K562 (cell line): ENCODE measurements around the gene SNX33. TPM values are rescaled to one million over a fixed set of nuclear protein-coding genes. Genes with fewer than 3 reads are reported as not detected.
A peak's percentile ranks its signal among the peaks of the same experiment; 100 is the strongest.

Experiments
- ARNT ChIP-seq, 2 experiments: fragments of 450-650 bp; IDR thresholded peaks; 2 replicates each; pipeline ENCODE4 v1.6.1; 2016; ENCODE audit warnings: mild to moderate bottlenecking in 1 of 2
- CEBPG ChIP-seq, 3 experiments: fragments of 200-800 bp in 1 of 3; sonication (Bioruptor generic) in 1 of 3; sonication (generic) in 1 of 3; formaldehyde crosslinking in 1 of 3; IDR thresholded peaks in 2 of 3; conservative IDR thresholded peaks in 1 of 3; 2 replicates each; pipeline versions ENCODE4 v1.6.1 to v1.8.0; 2016 to 2022; ENCODE audit warnings: missing compliant biosample characterization in 2 of 3, missing genetic modification characterization in 2 of 3, mild to moderate bottlenecking in 1 of 3, missing genetic modification reagents in 1 of 3
- DPF2 ChIP-seq: fragments of 450-650 bp; IDR thresholded peaks from 2 replicates; pipeline ENCODE4 v1.6.1; 2016
- EP300 ChIP-seq: IDR thresholded peaks from 2 replicates; pipeline ENCODE4 v1.6.1; 2012; ENCODE audit warnings: low read length, improper control_type of control experiment
- KLF6 ChIP-seq: fragments of 250-450 bp; sonication (Bioruptor Pico); IDR thresholded peaks from 2 replicates; pipeline ENCODE4 v1.4.0; 2020; ENCODE audit warnings: mild to moderate bottlenecking, moderate library complexity, borderline replicate concordance
- NR4A1 ChIP-seq, 2 experiments: fragments of 250-450 bp in 1 of 2; fragments of 450-650 bp in 1 of 2; sonication (Bioruptor Pico) in 1 of 2; IDR thresholded peaks; 2 replicates each; pipeline versions ENCODE4 v1.4.0 to v1.6.1; 2016 to 2020; ENCODE audit warnings: mild to moderate bottlenecking in 2 of 2, missing compliant biosample characterization in 1 of 2, missing genetic modification characterization in 1 of 2, moderate library complexity in 1 of 2
- PML ChIP-seq: IDR thresholded peaks from 2 replicates; pipeline ENCODE4 v1.6.1; 2012; ENCODE audit warnings: low read length, inconsistent platforms
- TBL1XR1 ChIP-seq, 2 experiments: IDR thresholded peaks; 2 replicates each; pipeline ENCODE4 v1.6.1; 2012; ENCODE audit warnings: improper control_type of control experiment in 2 of 2, low read length in 2 of 2, mild to moderate bottlenecking in 1 of 2
- ZNF212 ChIP-seq: fragments of 450-650 bp; formaldehyde crosslinking; IDR thresholded peaks from 2 replicates; pipeline ENCODE4 v1.4.0; 2020; ENCODE audit warnings: mild to moderate bottlenecking
- ZNF583 ChIP-seq: fragments of 250-450 bp; sonication (Bioruptor Pico); IDR thresholded peaks from 2 replicates; pipeline ENCODE4 v1.4.0; 2020
- ZNF76 ChIP-seq: fragments of 250-450 bp; sonication (Bioruptor Pico); IDR thresholded peaks from 2 replicates; pipeline ENCODE4 v1.4.0; 2020; ENCODE audit warnings: mild to moderate bottlenecking, moderate library complexity, borderline replicate concordance
- polyA plus RNA-seq, 8 experiments: library from polyadenylated mRNA; depleted of rRNA in 4 of 8; stranded (reverse) in 5 of 8; unstranded in 3 of 8; fragments of >200 nt; fragmentation: Nextera tagmentation in 2 of 8; fragmentation: Illumina TruSeq in 1 of 8; extraction: Ambion mirVana in 2 of 8; extraction: Trizol in 1 of 8; gene quantifications; 2 replicates each; pipeline versions ENCODE4 v1.2.1 to v1.2.3, GENCODE V29; 2011 to 2014; ENCODE audit warnings: inconsistent platforms in 1 of 8, missing spikeins in 1 of 8
- total RNA-seq, 7 experiments: library from RNA; depleted of rRNA in 6 of 7; stranded (reverse); fragments of >200 nt in 6 of 7; fragmentation: Illumina TruSeq in 2 of 7; extraction: Trizol in 2 of 7; gene quantifications; 2 replicates each; pipeline versions ENCODE4 v1.2.1 to v1.2.3, GENCODE V29; 2011 to 2021; ENCODE audit warnings: low replicate concordance in 1 of 7
- TF ChIP-seq, protein P1 (sequence below): fragments of 200-800 bp; sonication (Bioruptor generic); IDR thresholded peaks from 2 replicates; pipeline ENCODE4 v1.6.1; 2017; ENCODE audit warnings: missing genetic modification characterization, missing compliant biosample characterization
- TF ChIP-seq, protein P2 (sequence below), 2 experiments: fragments of 450-650 bp; formaldehyde crosslinking in 1 of 2; IDR thresholded peaks; 2 replicates each; pipeline versions ENCODE4 v1.4.0 to v1.6.1; 2014 to 2020; ENCODE audit warnings: mild to moderate bottlenecking in 2 of 2, borderline replicate concordance in 1 of 2, low read depth in 1 of 2
- TF ChIP-seq, protein P3 (sequence below): fragments of 250-450 bp; sonication (Bioruptor Pico); IDR thresholded peaks from 2 replicates; pipeline ENCODE4 v1.4.0; 2020; ENCODE audit warnings: mild to moderate bottlenecking

Gene SNX33
- total and polyA plus RNA-seq, 9 of the 15 experiments (the other 6 are each of a cell fraction or from before 2014, with no cell fraction given), result 1.4 to 14.1 (median 8.2) TPM

DNA sequence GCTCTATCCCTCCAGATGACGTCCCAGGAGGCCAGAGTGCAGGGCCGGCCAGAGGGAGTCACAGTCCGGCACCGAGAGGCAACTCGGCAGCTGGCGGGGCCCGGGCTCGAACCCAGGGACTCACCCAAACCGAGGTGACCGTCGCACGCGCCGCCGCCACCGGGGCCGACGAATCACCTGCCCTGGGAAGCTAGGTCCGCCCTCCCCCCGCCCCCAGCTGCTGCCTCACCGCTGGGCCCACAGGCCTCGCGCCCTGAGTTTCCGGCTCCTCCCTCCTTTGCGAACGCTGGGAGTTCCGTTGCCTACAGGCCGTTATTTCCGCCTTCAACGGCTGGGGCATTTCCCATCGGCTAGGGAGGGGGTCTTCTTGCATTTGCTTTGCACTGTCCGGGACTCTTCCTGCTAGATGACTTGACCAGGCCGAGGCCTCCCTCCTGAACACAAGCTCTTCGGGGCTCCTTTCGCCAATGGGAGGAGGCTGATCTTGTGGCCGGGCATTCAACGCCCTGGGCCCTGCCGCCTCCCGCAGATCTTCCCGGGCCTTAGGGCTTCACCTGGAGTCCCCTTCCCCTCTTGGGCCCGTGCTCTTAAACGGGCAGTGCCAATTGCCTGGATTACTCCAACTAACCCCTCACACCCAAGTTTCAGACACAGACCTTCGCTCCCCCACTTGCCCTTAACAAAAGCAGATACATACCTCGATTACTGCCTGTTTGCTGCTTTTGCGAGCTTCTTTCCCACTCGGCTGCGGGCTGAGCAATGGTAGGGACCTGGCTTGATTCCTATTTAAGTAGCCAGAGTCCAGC is 22.0 kb upstream of the SNX33 start, which contains the start of gene SNUPN (continued):
- TF ChIP-seq, protein P1, sequence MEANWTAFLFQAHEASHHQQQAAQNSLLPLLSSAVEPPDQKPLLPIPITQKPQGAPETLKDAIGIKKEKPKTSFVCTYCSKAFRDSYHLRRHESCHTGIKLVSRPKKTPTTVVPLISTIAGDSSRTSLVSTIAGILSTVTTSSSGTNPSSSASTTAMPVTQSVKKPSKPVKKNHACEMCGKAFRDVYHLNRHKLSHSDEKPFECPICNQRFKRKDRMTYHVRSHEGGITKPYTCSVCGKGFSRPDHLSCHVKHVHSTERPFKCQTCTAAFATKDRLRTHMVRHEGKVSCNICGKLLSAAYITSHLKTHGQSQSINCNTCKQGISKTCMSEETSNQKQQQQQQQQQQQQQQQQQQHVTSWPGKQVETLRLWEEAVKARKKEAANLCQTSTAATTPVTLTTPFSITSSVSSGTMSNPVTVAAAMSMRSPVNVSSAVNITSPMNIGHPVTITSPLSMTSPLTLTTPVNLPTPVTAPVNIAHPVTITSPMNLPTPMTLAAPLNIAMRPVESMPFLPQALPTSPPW (CRISPR knock-in tag), result peak; percentile 92
- TF ChIP-seq, protein P2, sequence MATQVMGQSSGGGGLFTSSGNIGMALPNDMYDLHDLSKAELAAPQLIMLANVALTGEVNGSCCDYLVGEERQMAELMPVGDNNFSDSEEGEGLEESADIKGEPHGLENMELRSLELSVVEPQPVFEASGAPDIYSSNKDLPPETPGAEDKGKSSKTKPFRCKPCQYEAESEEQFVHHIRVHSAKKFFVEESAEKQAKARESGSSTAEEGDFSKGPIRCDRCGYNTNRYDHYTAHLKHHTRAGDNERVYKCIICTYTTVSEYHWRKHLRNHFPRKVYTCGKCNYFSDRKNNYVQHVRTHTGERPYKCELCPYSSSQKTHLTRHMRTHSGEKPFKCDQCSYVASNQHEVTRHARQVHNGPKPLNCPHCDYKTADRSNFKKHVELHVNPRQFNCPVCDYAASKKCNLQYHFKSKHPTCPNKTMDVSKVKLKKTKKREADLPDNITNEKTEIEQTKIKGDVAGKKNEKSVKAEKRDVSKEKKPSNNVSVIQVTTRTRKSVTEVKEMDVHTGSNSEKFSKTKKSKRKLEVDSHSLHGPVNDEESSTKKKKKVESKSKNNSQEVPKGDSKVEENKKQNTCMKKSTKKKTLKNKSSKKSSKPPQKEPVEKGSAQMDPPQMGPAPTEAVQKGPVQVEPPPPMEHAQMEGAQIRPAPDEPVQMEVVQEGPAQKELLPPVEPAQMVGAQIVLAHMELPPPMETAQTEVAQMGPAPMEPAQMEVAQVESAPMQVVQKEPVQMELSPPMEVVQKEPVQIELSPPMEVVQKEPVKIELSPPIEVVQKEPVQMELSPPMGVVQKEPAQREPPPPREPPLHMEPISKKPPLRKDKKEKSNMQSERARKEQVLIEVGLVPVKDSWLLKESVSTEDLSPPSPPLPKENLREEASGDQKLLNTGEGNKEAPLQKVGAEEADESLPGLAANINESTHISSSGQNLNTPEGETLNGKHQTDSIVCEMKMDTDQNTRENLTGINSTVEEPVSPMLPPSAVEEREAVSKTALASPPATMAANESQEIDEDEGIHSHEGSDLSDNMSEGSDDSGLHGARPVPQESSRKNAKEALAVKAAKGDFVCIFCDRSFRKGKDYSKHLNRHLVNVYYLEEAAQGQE (IDR thresholded peaks at IDR 0.05; ENCODE audit: borderline replicate concordance), result peak; percentile 3; the same call in 1 of the 2 replicates
- TF ChIP-seq, protein P2 (CRISPR knock-in tag; IDR thresholded peaks at IDR 0.05; ENCODE audit: low read depth), result no peak
- TF ChIP-seq ZNF212 (CRISPR knock-in tag), result no peak
- 0 out of 2 replicates have a peak, but pooled peaks have one; percentile 41 for TF ChIP-seq ZNF76 (CRISPR knock-in tag)
- peak; percentile 35 for TF ChIP-seq PML
- TF ChIP-seq ARNT (IDR thresholded peaks at IDR 0.05), result 0 out of 4 replicates have a peak, but pooled peaks of 1 of the 2 experiments have one; percentile 43
- TF ChIP-seq TBL1XR1 (IDR thresholded peaks at IDR 0.05; ENCODE audit: low read length in 2 of 2), result no peak; a peak in 1 of 4 replicates
- no peak for TF ChIP-seq CEBPG (CRISPR knock-in tag; IDR thresholded peaks at IDR 0.05)
- no peak for TF ChIP-seq CEBPG (tag; conservative IDR thresholded peaks at IDR 0.05 in 1 of 2, IDR thresholded peaks at IDR 0.05 in 1 of 2)
- TF ChIP-seq, protein P3, sequence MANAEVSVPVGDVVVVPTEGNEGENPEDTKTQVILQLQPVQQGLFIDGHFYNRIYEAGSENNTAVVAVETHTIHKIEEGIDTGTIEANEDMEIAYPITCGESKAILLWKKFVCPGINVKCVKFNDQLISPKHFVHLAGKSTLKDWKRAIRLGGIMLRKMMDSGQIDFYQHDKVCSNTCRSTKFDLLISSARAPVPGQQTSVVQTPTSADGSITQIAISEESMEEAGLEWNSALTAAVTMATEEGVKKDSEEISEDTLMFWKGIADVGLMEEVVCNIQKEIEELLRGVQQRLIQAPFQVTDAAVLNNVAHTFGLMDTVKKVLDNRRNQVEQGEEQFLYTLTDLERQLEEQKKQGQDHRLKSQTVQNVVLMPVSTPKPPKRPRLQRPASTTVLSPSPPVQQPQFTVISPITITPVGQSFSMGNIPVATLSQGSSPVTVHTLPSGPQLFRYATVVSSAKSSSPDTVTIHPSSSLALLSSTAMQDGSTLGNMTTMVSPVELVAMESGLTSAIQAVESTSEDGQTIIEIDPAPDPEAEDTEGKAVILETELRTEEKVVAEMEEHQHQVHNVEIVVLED, result no peak
- 0 out of 2 replicates have a peak, but pooled peaks have one; percentile 53 for TF ChIP-seq ZNF583 (CRISPR knock-in tag)
- 0 out of 2 replicates have a peak, but pooled peaks have one; percentile 29 for TF ChIP-seq DPF2
- TF ChIP-seq KLF6, result no peak
- TF ChIP-seq EP300, result peak; percentile 77; the same call in 1 of the 2 replicates
- TF ChIP-seq NR4A1 (CRISPR knock-in tag; IDR thresholded peaks at IDR 0.05), result 0 out of 2 replicates have a peak, but pooled peaks have one; percentile 11
- TF ChIP-seq NR4A1 (tag; IDR thresholded peaks at IDR 0.05), result 0 out of 2 replicates have a peak, but pooled peaks have one; percentile 14
